Naive thymus-derived CD8-positive, alpha-beta T cell (primary cell): ENCODE data around the gene ARL8A. TPM values are rescaled to one million over a fixed set of nuclear protein-coding genes. Genes with fewer than 3 reads are reported as not detected.
A peak's percentile ranks its signal among the peaks of the same experiment; 100 is the strongest.

Experiments
- ATAC-seq, 2 donors: fragments of 150-1000 bp; cut with Tn5 transposase in 1 of 2; sonication (Bioruptor Pico), chemical (Tn5 transposase) in 1 of 2; 1 replicate in 1 of 2; 2 replicates in 1 of 2; pipeline ENCODE4 v1.10.0; 2021; ENCODE audit warnings: mild to moderate bottlenecking in 2 of 2, moderate library complexity in 2 of 2
- POLR2A ChIA-PET: fragments of 350-600 bp; sonication (Branson Sonifier 250); formaldehyde crosslinking; loops from one replicate; lab custom pipeline; 2021; ENCODE audit warnings: antibody characterized with exemption; lab: Charles Lee
- DNase-seq, 10 donors: peaks; one replicate each; pipeline versions ENCODE4 v3.0.0 to v3.0.0-alpha.2; 2020 to 2022
- H3K27ac Mint-ChIP-seq, 10 donors: one replicate each; pipeline ENCODE4 v1.8.0; 2020 to 2022; ENCODE audit warnings: mild to moderate bottlenecking in 10 of 10, mixed read lengths in 10 of 10, moderate library complexity in 4 of 10, inconsistent platforms in 1 of 10
- H3K27me3 Mint-ChIP-seq, 5 donors: one replicate each; pipeline ENCODE4 v1.8.0; 2021 to 2022; ENCODE audit warnings: mixed read lengths in 5 of 5
- H3K36me3 Mint-ChIP-seq, 3 donors: one replicate each; pipeline ENCODE4 v1.8.0; 2020 to 2022; ENCODE audit warnings: mixed read lengths in 3 of 3, mild to moderate bottlenecking in 2 of 3, inconsistent platforms in 1 of 3
- H3K4me1 Mint-ChIP-seq, 4 donors: one replicate each; pipeline ENCODE4 v1.8.0; 2021 to 2022; ENCODE audit warnings: mixed read lengths in 4 of 4
- H3K4me3 Mint-ChIP-seq, 10 donors: one replicate each; pipeline ENCODE4 v1.8.0; 2020 to 2022; ENCODE audit warnings: mild to moderate bottlenecking in 10 of 10, mixed read lengths in 10 of 10, moderate library complexity in 6 of 10, inconsistent platforms in 1 of 10
- H3K9me3 Mint-ChIP-seq, 9 donors: one replicate each; pipeline ENCODE4 v1.8.0; 2020 to 2022; ENCODE audit warnings: mixed read lengths in 9 of 9, mild to moderate bottlenecking in 3 of 9, inconsistent platforms in 1 of 9, moderate library complexity in 1 of 9
- polyA plus RNA-seq, 3 donors: library from polyadenylated mRNA; unstranded; fragments of 300-500 nt; fragmentation: Illumina TruSeq; gene quantifications; one replicate each; pipeline ENCODE4 v1.2.3, GENCODE V29; 2021
- total RNA-seq, 8 experiments: library from RNA in 2 of 8; stranded (reverse) in 2 of 8; gene quantifications; one replicate each; pipeline ENCODE4 v1.2.3 and lab custom pipeline; 2021 to 2026

ARL8A gene
- total and polyA plus RNA-seq, 5 experiments from 2014 or later = 4.9 to 50.0 (median 6.4) TPM

DNA sequence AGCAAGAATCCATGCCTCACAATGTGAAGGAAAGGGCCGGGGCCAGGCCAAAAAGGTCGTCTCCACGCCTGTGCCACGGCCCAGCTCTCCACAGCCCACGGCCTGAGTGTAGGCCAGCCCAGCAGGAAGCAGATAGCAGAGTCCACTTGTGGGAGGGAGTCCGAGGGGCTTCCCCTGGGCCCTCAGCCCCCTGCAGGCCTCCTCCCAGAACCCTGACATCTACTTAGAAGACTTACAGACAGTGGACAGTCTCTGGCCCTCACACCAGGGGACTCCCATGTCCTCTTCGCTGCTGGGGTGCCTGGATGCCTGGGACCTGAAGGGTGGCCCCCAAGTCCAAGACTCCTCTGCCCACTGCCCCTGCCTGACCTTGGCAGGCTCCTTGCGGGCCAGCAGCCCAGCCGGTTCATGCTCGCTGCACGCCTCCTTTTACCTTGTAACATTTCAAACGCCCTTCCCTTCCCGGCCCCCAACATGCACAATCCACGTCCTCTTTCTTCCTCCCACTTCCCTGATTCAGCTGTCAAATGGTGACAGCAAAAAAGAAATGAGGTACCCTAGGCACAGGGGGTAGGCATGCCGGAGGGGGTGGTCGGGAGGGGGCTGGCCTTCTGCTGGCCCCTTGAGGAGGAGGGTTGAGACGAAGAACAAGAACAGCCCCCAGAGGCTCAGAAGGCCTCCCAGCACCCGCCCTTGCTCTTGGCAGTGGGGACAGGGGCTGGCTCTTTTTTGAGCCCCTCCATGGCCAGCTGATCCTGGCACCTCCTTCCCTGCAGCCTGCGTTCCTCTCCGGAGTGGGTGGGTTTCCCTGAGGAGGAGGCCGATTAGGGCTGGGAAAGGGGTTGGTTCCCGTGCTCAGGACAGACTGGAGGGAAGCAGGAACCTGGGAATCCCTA is 16.9 kb upstream of the ARL8A start:
- peak in 2 of 10 donors; percentile 18 to 52 for DNase-seq
- Mint-ChIP-seq H3K9me3 (peaks cover 0 to 1% (median 0%) of the 10 kb centered on the region in 9 donors), H3K4me3 (peak overlapping the region; percentile 93 to 100 (median 98)), H3K27me3 (no peaks in the 10 kb centered on the region), H3K36me3 (peaks cover 0 to 16% (median 2%) of the 10 kb centered on the region in 3 donors), H3K4me1 (peaks cover 44 to 90% (median 87%) of the 10 kb centered on the region in 4 donors), H3K27ac (peak overlapping the region in 9 of 10 donors; percentile 55 to 99 (median 97))
- POLR2A ChIA-PET = interaction anchor here (0.7 to 4.7 kb wide), 4 partner anchors 10 to 187 kb away, joined by 3 to 55 read pairs (median 4); partner anchors contain the start of genes ARL8A, PPP1R12B and UBE2T
- no peak for ATAC-seq

DNA sequence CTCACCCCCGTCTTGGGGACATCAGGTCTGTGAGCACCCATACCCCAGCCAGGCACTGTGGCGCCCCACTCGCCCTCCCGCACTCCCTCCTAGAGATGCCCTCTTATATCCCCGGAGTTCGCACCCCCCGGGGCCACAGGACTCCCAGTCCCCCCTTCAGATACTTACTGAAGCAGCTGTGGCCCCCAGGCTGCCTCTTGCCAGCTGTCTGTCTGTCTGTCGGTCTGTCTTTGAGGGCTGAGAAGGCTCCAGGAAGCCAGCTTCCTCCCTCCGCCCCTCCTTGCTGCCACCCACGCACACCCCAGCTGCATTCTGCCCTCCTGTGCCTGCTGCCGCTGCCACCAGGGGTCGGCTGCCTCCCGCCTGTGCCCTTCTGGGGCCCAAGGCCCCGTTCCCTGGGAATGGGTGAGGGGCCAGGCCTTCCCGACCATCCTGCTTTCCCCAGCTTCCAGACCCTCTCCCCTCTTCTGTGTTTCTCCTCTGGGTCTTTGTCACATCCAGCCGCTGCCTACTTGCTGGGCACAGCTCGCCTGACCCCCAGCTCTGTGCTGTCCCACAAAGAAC is 15.9 kb upstream of the ARL8A start, which contains the start of gene PTPN7:
Gene PTPN7 (minus strand): TSS at position 226 of the 564 bp plus-strand sequence. CDS start 1,200 bp downstream, outside the sequence.
- POLR2A ChIA-PET = interaction anchor here (0.6 to 4.7 kb wide), 6 partner anchors 15 to 765 kb away, joined by 3 to 55 read pairs (median 3); partner anchors contain the start of genes ARL8A, PPP1R12B and UBE2T
- Mint-ChIP-seq H3K9me3 (peaks cover 0 to 1% (median 0%) of the 10 kb centered on the region in 9 donors), H3K27me3 (no peaks in the 10 kb centered on the region), H3K4me1 (peaks cover 47 to 87% (median 84%) of the 10 kb centered on the region in 4 donors), H3K4me3 (peak within 1 kb of the TSS; percentile 93 to 100 (median 98)), H3K36me3 (peaks cover 0 to 26% (median 2%) of the 10 kb centered on the region in 3 donors), H3K27ac (peak within 1 kb of the TSS; percentile 96 to 99 (median 98))
- ATAC-seq = peak; percentile 76 to 78
- peak; percentile 67 to 88 (median 82) for DNase-seq

- DNase-seq (peak in 8 of 10 donors; percentile 16 to 62 (median 53)), ATAC-seq (peak; percentile 24 to 27)
- Mint-ChIP-seq H3K36me3 (peaks cover 0 to 32% (median 5%) of the 10 kb centered on the region in 3 donors), H3K27ac (peak overlapping the region; percentile 96 to 99 (median 98)), H3K27me3 (no peaks in the 10 kb centered on the region), H3K4me3 (peak overlapping the region; percentile 93 to 100 (median 98)), H3K4me1 (peaks cover 52 to 87% (median 82%) of the 10 kb centered on the region in 4 donors), H3K9me3 (peaks cover 0 to 1% (median 0%) of the 10 kb centered on the region in 9 donors)
- POLR2A ChIA-PET = interaction anchor here (0.6 to 4.7 kb wide), 5 partner anchors 14 to 766 kb away, joined by 3 to 55 read pairs (median 3); partner anchors contain the start of genes ARL8A and PPP1R12B
These were observed 15.2 kb upstream of the ARL8A start for GRCh38 chr1:202159534-202160371.

- H3K4me1 Mint-ChIP-seq = peaks cover 47 to 82% (median 78%) of the 10 kb centered on the region in 4 donors
- POLR2A ChIA-PET = interaction anchor here (4.7 kb wide), 1 partner anchor 14 kb away, joined by 55 read pairs; the partner anchor contains the start of gene ARL8A
- peaks cover 0 to 38% (median 9%) of the 10 kb centered on the region in 3 donors for H3K36me3 Mint-ChIP-seq
- H3K9me3 Mint-ChIP-seq = peaks cover 0 to 1% (median 0%) of the 10 kb centered on the region in 9 donors
- H3K27ac Mint-ChIP-seq = peak overlapping the region; percentile 96 to 99 (median 98)
- ATAC-seq (no peak), DNase-seq (no peak)
- peak overlapping the region; percentile 93 to 100 (median 98) for H3K4me3 Mint-ChIP-seq
- H3K27me3 Mint-ChIP-seq = no peaks in the 10 kb centered on the region
These were observed 14.4 kb upstream of the ARL8A start for GRCh38 chr1:202158810-202159533.

DNA sequence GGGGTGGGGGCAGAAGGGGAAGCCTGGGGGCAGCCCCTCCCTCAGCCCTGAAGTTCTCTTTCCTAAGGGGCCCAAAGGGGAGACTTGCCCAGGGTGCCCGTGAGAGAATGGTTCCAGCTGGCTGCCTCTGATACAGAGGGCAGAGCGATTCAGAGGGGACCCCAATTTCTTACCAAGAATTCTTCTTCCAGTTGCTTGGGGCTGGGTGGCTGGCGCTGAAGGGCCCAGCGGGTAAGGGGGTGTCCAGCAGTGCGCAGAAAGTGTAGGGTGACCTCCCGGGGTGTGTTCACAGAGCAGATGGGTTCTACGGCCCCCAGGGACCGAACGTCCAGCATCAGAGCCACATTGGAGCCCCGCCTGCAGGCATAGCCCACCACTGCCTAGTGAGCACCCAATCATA is 13.4 kb upstream of the ARL8A start:
- Mint-ChIP-seq H3K4me3 (peak overlapping the region in 5 of 10 donors; percentile 75 to 100 (median 98)), H3K4me1 (peaks cover 48 to 76% (median 68%) of the 10 kb centered on the region in 4 donors), H3K9me3 (peaks cover 0 to 1% (median 0%) of the 10 kb centered on the region in 9 donors), H3K36me3 (peaks cover 0 to 47% (median 15%) of the 10 kb centered on the region in 3 donors), H3K27me3 (no peaks in the 10 kb centered on the region), H3K27ac (peak overlapping the region in 6 of 10 donors; percentile 62 to 99 (median 86))
- DNase-seq (peak in 1 of 10 donors; percentile 23), ATAC-seq (no peak)
- POLR2A ChIA-PET = interaction anchor here (0.6 kb wide), 1 partner anchor 1575 kb away, joined by 3 read pairs; no protein-coding TSS in a partner anchor

- POLR2A ChIA-PET = no interaction called here
- H3K27ac Mint-ChIP-seq = peak overlapping the region in 6 of 10 donors; percentile 2 to 84 (median 50)
- peaks cover 0 to 1% (median 0%) of the 10 kb centered on the region in 9 donors for H3K9me3 Mint-ChIP-seq
- DNase-seq = peak in 1 of 10 donors; percentile 28
- peaks cover 44 to 63% (median 54%) of the 10 kb centered on the region in 4 donors for H3K4me1 Mint-ChIP-seq
- H3K4me3 Mint-ChIP-seq = no peak overlapping the region
- peaks cover 0 to 60% (median 16%) of the 10 kb centered on the region in 3 donors for H3K36me3 Mint-ChIP-seq
- no peaks in the 10 kb centered on the region for H3K27me3 Mint-ChIP-seq
- no peak for ATAC-seq
These were observed 12.1 kb upstream of the ARL8A start for GRCh38 chr1:202156590-202156989.

DNA sequence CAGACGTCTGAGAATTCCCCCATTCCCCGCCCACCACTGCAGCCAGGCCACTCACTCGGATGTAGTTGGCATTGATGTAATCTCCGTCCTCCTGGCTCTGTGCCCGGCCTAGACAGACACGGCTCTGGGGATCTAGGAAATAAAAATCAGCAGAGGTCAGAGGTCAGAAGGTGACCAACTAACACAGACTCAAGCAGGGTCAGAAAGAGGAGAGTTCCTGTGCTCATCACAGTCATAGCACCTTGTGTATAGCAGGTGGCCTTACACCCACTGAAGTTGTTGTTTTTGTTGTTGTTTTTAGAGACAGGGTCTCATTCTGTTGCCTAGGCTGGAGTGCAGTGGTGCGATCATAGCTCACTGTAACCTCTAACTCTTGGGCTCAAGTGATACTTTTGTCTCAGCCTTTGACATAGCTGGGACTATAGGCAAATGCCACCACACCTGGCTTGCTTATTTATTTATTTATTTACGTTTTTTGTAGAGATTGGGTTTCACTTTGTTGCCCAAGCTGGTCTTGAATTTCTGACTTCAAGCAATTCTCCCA is 11.0 kb upstream of the ARL8A start:
- DNase-seq (peak in 1 of 10 donors; percentile 1), ATAC-seq (no peak)
- Mint-ChIP-seq H3K36me3 (peaks cover 0 to 71% (median 23%) of the 10 kb centered on the region in 3 donors), H3K27me3 (no peaks in the 10 kb centered on the region), H3K27ac (peak overlapping the region in 7 of 10 donors; percentile 22 to 79 (median 63)), H3K4me1 (peaks cover 41 to 57% (median 44%) of the 10 kb centered on the region in 4 donors), H3K9me3 (peaks cover 0 to 1% (median 0%) of the 10 kb centered on the region in 9 donors), H3K4me3 (no peak overlapping the region)
- POLR2A ChIA-PET = interaction anchor here (1.1 kb wide), 1 partner anchor 10 kb away, joined by 5 read pairs; no protein-coding TSS in a partner anchor

DNA sequence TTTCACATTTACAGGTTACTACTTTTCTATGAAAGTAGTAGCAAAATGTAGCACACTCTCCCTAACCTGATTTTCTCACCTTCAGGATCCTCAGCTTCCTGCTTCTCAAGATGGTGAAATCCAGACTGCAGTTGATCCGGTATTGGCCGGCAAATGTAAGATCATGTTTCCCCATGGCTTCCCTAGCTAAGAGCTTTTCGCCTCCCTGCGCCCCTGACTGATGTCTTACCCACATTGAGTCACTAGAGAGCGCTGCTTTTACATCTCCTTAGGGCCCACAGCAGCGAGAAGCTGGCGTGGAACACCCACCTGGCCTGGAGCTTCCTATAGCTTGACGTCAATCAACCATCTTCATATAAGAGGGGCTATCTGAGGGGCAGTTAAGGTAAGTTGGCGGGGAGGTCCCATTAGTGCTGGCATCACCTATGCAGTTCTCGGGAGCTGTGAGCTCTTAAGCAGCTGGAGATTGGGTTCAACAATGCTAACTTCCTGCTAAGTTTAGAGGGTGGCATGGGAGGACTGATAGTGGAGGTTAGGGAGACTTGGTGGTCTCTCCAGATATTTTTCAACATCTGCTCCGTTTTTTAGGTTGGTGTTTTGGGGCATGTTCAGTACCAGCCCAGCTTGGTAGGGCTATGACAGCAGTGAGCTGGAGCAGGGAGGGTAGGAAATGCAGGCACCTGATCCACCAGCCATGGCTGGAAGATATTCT is 10.4 kb upstream of the ARL8A start:
- Mint-ChIP-seq H3K4me3 (no peak overlapping the region), H3K36me3 (peaks cover 0 to 76% (median 28%) of the 10 kb centered on the region in 3 donors), H3K27ac (peak overlapping the region; percentile 23 to 84 (median 60)), H3K4me1 (peaks cover 36 to 54% (median 38%) of the 10 kb centered on the region in 4 donors), H3K27me3 (no peaks in the 10 kb centered on the region), H3K9me3 (peaks cover 0 to under 1% (median 0%) of the 10 kb centered on the region in 9 donors)
- POLR2A ChIA-PET = interaction anchor here (1.1 to 1.2 kb wide), 3 partner anchors 9 to 10 kb away, joined by 3 to 5 read pairs (median 3); partner anchors contain the start of gene ARL8A
- ATAC-seq = peak; percentile 66 to 75
- DNase-seq = peak in 7 of 10 donors; percentile 13 to 70 (median 46)

- Mint-ChIP-seq H3K27ac (peak overlapping the region in 9 of 10 donors; percentile 23 to 84 (median 61)), H3K4me1 (peaks cover 29 to 50% (median 32%) of the 10 kb centered on the region in 4 donors), H3K36me3 (peaks cover 0 to 83% (median 26%) of the 10 kb centered on the region in 3 donors), H3K4me3 (no peak overlapping the region), H3K9me3 (no peaks in the 10 kb centered on the region), H3K27me3 (no peaks in the 10 kb centered on the region)
- POLR2A ChIA-PET = interaction anchor here (1.1 to 1.2 kb wide), 3 partner anchors 9 to 11 kb away, joined by 3 to 5 read pairs (median 3); partner anchors contain the start of gene ARL8A
- no peak for ATAC-seq
- DNase-seq = peak in 1 of 10 donors; percentile 59
These were observed 9.7 kb upstream of the ARL8A start for GRCh38 chr1:202154148-202154765.
